Omental fat pad (tissue), 4 donors: ENCODE data around the gene IKZF1. TPM values are rescaled to one million over a fixed set of nuclear protein-coding genes. Genes with fewer than 3 reads are reported as not detected.

ENCODE experiments used
- ATAC-seq: fragments of 150-250 bp; one replicate; pipeline ENCODE4 v1.9.1; 2016; ENCODE audit warnings: mild to moderate bottlenecking, moderate library complexity; ENCODE audit not compliant: low FRiP score
- DNase-seq: peaks from one replicate; pipeline ENCODE4 v3.0.0-alpha.2; 2019; ENCODE audit warnings: low spot score
- CTCF ChIP-seq, 3 donors: fragments of 450-650 bp; IDR thresholded peaks; one replicate each; pipeline ENCODE4 v1.5.1; 2016 to 2017; ENCODE audit warnings: antibody characterized with exemption in 3 of 3, mild to moderate bottlenecking in 3 of 3, moderate library complexity in 2 of 3
- total RNA-seq, 4 donors: library from RNA; depleted of rRNA; stranded (reverse); fragments of >200 nt; gene quantifications; one replicate each; pipeline ENCODE4 v1.1.0, GENCODE V29; 2016

Gene IKZF1
- total RNA-seq, 4 donors from 2014 or later, result 14.6 to 34.5 (median 21.7) TPM

- DNase-seq (no peak), ATAC-seq (no peak)
- no peak for TF ChIP-seq CTCF (IDR thresholded peaks at IDR 0.05)
Measured at GRCh38 chr7:50266635-50267386, 37.7 kb upstream of the IKZF1 start.

- no peak for DNase-seq
- no peak for ATAC-seq
- no peak for TF ChIP-seq CTCF (IDR thresholded peaks at IDR 0.05)
Measured at GRCh38 chr7:50267525-50268041, 36.9 kb upstream of the IKZF1 start.

GRCh38 chr7:50268223-50268622, 36.3 kb upstream of the IKZF1 start:
- no peak for ATAC-seq
- TF ChIP-seq CTCF (IDR thresholded peaks at IDR 0.05), result no peak

GRCh38 chr7:50268990-50269389, 35.5 kb upstream of the IKZF1 start:
- no peak for DNase-seq
- no peak for ATAC-seq
- TF ChIP-seq CTCF (IDR thresholded peaks at IDR 0.05), result no peak

More at GRCh38 chr7:50268223-50268622, 36.3 kb upstream of the IKZF1 start:
- DNase-seq, result no peak

DNA sequence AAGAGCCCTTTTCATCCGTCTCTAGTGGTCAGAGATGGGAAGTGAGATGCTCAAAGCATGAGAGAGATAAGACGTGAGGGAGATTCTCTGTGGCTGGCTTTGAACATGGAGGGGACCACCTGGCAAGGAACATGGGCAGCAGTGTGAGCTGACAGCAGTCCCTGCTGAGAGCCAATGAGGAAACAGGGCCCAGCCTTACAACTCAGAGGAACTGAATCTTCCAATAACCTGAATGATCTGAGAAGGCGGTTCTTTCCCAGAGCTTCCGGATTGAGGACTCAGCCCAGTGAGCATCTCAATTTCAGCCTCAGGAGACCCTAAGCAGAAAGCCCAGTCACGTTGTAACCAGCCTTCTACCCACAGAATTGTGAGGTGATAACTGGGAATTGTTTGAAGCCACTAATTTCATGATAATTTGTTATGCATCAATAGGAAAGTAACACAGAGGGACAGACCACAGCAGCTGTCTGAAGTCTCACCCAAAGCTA, 33.9 kb upstream of the IKZF1 start:
- TF ChIP-seq CTCF (IDR thresholded peaks at IDR 0.05), result no peak
- DNase-seq (no peak), ATAC-seq (no peak)

DNA sequence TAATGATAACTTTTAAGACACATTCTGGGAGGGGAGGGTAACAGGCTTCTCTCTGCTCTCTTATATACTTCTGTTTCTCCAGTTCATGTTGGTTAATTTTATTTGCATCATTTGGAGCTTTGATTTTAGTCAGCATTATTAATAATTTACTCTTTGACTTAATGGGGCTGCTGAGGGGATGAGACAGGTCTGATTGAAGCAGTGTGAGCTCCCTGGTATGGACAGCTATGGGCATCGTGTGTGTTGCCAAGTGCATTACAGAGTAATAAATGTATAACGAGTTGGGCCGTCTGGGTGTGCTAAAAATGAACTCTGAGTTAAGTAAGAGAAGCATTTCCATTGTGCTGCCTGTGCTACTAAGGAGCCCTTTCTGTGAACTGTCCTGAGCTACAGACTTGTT, 31.7 kb upstream of the IKZF1 start:
- no peak for ATAC-seq
- TF ChIP-seq CTCF (IDR thresholded peaks at IDR 0.05), result no peak

GRCh38 chr7:50273301-50273700, 31.2 kb upstream of the IKZF1 start:
- no peak for ATAC-seq
- DNase-seq, result no peak
- no peak for TF ChIP-seq CTCF (IDR thresholded peaks at IDR 0.05)

More for the DNA sequence above, 31.7 kb upstream of the IKZF1 start:
- DNase-seq, result no peak
